Spleen (tissue), 7 donors: Measurements from ENCODE around the gene RB1.

ENCODE experiments used
- CTCF ChIP-seq, 11 experiments: fragments of 200-600 bp in 7 of 11; fragments of 450-650 bp in 4 of 11; sonication (generic) in 4 of 11; IDR thresholded peaks in 8 of 11; conservative IDR thresholded peaks in 3 of 11; 1 replicate in 7 of 11; 2 replicates in 4 of 11; pipeline versions ENCODE4 v1.4.0 to v1.8.0; 2016 to 2021; ENCODE audit warnings: antibody characterized with exemption in 11 of 11, inconsistent platforms in 4 of 11, mild to moderate bottlenecking in 1 of 11
- POLR2A ChIP-seq, 3 donors: fragments of 450-650 bp; IDR thresholded peaks; one replicate each; pipeline ENCODE4 v1.5.1; 2017; ENCODE audit warnings: antibody characterized with exemption in 3 of 3, mild to moderate bottlenecking in 1 of 3
- POLR2AphosphoS5 ChIP-seq, 3 donors: sonication (generic); formaldehyde crosslinking; IDR thresholded peaks; one replicate each; pipeline ENCODE4 v1.5.1; 2017; ENCODE audit warnings: antibody characterized with exemption in 3 of 3
- donor health status: DM: no; HTN: no; CAD: no; lungs with moderate emphysema.
- donor health status: DM: no; HTN: no; CAD: no.
- donor health status: DM: no; HTN: no; CAD: no.

DNA sequence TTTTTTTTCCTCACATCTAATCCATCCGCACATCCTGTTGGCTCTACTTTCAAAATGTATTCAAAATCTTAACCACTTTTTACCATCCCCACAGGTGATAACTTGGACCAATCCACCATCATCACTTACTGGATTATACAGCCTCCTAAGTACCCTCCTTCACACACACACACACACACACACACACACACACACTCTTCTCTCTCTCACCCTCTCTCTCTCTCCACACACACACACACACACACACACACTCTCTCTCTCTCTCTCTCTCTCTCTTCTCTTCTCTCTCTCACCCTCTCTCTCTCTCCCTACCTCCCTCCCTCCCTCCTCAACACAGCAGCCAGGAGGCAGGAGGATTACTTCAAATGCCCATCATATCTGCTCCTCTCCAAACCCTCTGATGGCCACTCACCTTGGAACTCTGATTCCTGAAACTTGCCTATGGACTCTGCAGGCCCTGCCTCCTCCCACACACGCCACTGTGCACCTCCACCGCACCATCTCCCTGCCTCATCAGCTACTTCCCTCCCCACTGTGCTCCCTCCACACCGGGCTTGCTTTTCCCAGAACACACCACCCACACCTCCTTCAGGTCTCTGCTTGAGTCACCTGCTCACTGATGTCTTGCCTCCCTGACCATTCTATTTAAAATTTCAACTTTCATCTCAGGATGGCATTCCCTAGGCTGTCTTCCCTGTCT is 189.7 kb downstream of the RB1 start:
- TF ChIP-seq CTCF (IDR thresholded peaks at IDR 0.05 in 8 of 11, conservative IDR thresholded peaks at IDR 0.05 in 3 of 11) (peak in 1 of 11 experiments; percentile 35), POLR2A (IDR thresholded peaks at IDR 0.05) (no peak), POLR2AphosphoS5 (IDR thresholded peaks at IDR 0.05) (peak in 1 of 3 donors; percentile 15)
